Glomerular visceral epithelial cell (primary cell): Measurements from ENCODE around the gene SLC2A3.
"Not testable (repeated sequence)": the region's sequence is repeated elsewhere in the genome, so short reads cannot be mapped to it uniquely, and the experiment has no call there.

Experiments used
- DNase-seq: peaks from one replicate; pipeline ENCODE4 v3.0.0-alpha.2; 2016; ENCODE audit errors: extremely low spot score

The SLC2A3 gene

GRCh38 chr12:7916936-7917335 lies 19.1 kb downstream of the SLC2A3 start:
- DNase-seq: no peak

- DNase-seq: no peak
Measured at GRCh38 chr12:7915661-7916403, 20.2 kb downstream of the SLC2A3 start.

- DNase-seq: not testable (repeated sequence)
Measured at GRCh38 chr12:7910106-7910505, 25.9 kb downstream of the SLC2A3 start.

GRCh38 chr12:7907009-7907408 lies 29.0 kb downstream of the SLC2A3 start:
- peak; percentile 50 for DNase-seq

GRCh38 chr12:7906303-7906702 lies 29.7 kb downstream of the SLC2A3 start:
- peak; percentile 8 for DNase-seq

GRCh38 chr12:7905600-7906125 lies 30.3 kb downstream of the SLC2A3 start:
- DNase-seq: not testable (repeated sequence)

- DNase-seq: no peak
Measured at GRCh38 chr12:7905071-7905470, 30.9 kb downstream of the SLC2A3 start.

GRCh38 chr12:7902416-7902815 lies 33.6 kb downstream of the SLC2A3 start:
- not testable (repeated sequence) for DNase-seq

- no peak for DNase-seq
Measured at GRCh38 chr12:7899755-7900154, 36.2 kb downstream of the SLC2A3 start.

GRCh38 chr12:7896726-7897125 lies 39.3 kb downstream of the SLC2A3 start:
- not testable (repeated sequence) for DNase-seq

GRCh38 chr12:7892186-7892980 lies 43.6 kb downstream of the SLC2A3 start:
- DNase-seq: no peak

GRCh38 chr12:7884689-7885088 lies 51.3 kb downstream of the SLC2A3 start:
- no peak for DNase-seq

- DNase-seq: not testable (repeated sequence)
Measured at GRCh38 chr12:7881736-7882120, 54.3 kb downstream of the SLC2A3 start.

- DNase-seq: not testable (repeated sequence)
Measured at GRCh38 chr12:7880952-7881735, 54.8 kb downstream of the SLC2A3 start.

GRCh38 chr12:7879246-7879645 lies 56.7 kb downstream of the SLC2A3 start:
- no peak for DNase-seq

- no peak for DNase-seq
Measured at GRCh38 chr12:7877420-7877819, 58.6 kb downstream of the SLC2A3 start.

- no peak for DNase-seq
Measured at GRCh38 chr12:7872566-7873319, 63.2 kb downstream of the SLC2A3 start, which contains the start of gene SLC2A14. SLC2A14 (minus strand) TSS chr12:7872915; CDS start chr12:7869880, 3,035 bp downstream.

- DNase-seq: no peak
Measured at GRCh38 chr12:7870335-7870734, 65.7 kb downstream of the SLC2A3 start.
